Measurements from ENCODE around the gene SRXN1. TPM values are rescaled to one million over a fixed set of nuclear protein-coding genes. Genes with fewer than 3 reads are reported as not detected.
"Not testable (repeated sequence)": the region's sequence is repeated elsewhere in the genome, so short reads cannot be mapped to it uniquely, and the experiment has no call there.

Gene SRXN1
- 1 to 10 TPM; 8.9 to 9.3 TPM for total RNA-seq

GRCh38 chr20:653110-653589 is at the start of gene SRXN1:
Gene SRXN1, minus strand, starts transcription at chr20:653200. Its CDS starts 15 bp downstream, at chr20:653185.
- ChIA-PET POLR2A (no interaction called here), CTCF (no interaction called here)
- Mint-ChIP-seq H3K27ac (peak within 1 kb of the TSS; percentile 69), H3K27me3 (ENCODE audit: low read depth) (peaks cover 19% of the 10 kb centered on the region), H3K4me3 (peak within 1 kb of the TSS; percentile 75), H3K9me3 (ENCODE audit: insufficient read depth) (no peaks in the 10 kb centered on the region), H3K4me1 (ENCODE audit: low read depth) (peaks cover 18% of the 10 kb centered on the region), H3K36me3 (ENCODE audit: low read depth) (peaks cover 8% of the 10 kb centered on the region)
- ATAC-seq: peak; percentile 95
- DNase-seq: peak; percentile 83

DNA sequence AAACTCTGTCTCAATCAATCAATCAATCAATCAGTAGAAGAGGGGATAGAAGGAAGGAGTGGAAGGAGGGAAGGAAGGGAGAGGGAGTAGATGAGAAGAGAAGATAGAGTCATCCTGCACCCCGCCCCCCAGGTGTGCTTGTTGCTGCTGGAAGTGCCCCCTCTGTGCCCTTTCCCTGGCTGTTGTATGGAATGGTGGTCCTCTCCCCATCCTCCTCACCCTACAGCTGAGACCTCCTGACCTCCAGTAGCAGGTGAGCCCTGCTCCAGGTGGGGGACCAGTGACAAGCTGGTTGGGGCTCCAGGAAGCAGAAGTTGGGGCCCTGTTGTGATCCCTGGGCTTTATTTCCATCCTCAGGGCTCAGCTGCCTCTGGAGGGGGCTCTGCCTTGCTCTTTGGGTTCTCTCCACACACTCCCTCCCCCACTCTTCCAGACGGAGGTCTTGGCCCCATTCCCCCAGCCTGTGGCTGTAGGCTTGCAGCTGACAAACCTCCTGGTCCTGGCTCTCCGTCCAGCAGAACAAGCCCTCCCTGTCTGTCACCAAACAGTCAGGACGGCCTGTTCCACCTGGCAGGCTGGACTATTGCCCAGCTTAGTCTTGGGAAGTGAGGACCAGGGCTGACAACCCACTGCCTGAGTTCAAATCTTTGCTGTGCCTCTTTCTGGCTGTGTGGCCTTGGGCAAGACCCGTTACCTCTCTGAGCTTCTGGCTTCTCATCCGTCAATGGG is 48.6 kb upstream of the SRXN1 start:
- Mint-ChIP-seq H3K4me1 (ENCODE audit: low read depth) (no peaks in the 10 kb centered on the region), H3K36me3 (ENCODE audit: low read depth) (no peaks in the 10 kb centered on the region), H3K27ac (no peak overlapping the region), H3K4me3 (no peak overlapping the region), H3K27me3 (ENCODE audit: low read depth) (no peaks in the 10 kb centered on the region), H3K9me3 (ENCODE audit: insufficient read depth) (no peaks in the 10 kb centered on the region)
- ChIA-PET POLR2A (no interaction called here), CTCF (no interaction called here)
- no peak for DNase-seq
- ATAC-seq: no peak

DNA sequence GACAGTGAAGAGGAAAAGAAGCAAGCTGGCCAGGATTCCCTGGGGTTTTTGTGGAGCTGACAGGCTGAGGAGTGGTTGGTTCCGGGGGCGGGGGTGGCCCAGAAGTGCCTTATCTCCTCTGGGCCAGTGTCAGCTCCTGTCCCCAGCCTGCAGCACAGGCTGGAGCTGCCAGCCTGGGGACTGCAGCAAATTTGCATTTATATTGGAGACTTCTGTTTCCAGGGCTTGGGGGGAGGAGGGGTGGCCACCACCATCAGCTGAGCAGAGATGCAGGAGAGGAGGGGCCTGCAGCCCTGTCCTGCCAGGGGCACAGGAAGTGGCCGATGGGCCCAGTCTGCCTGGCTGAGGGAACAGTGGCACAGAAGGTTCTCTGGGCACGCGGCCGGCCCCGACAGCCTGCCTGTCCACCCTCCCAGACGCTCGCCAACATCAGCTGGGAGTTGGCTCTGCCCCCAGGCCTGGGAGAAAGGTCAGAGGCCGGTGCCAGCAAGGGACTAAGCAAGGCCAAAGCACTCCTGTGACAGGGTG is 46.9 kb upstream of the SRXN1 start:
- ChIA-PET CTCF (no interaction called here), POLR2A (no interaction called here)
- ATAC-seq: no peak

DNA sequence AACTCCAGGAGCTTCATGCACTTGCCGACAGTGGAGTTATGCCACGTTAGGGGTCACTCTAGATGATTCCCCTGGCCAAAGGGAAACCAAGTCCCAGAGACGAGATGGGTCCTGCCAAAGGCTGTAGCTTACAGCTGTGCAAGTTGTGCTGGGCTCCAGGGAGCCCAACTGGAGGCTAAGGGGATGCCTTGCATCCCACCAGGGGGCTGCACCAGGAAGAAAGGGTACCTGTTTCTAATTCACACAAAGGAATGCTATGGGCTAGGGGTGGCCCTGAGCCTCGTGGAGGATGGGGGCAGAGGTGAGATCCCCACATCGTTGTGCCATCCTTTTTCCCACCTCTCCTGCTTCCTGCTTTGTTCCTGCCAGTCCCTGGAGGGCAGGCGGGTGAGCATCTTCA is 46.3 kb upstream of the SRXN1 start:
- H3K4me1 Mint-ChIP-seq (ENCODE audit: low read depth): no peaks in the 10 kb centered on the region
- CTCF ChIA-PET: no interaction called here
- no peaks in the 10 kb centered on the region for H3K27me3 Mint-ChIP-seq (ENCODE audit: low read depth)
- no peak overlapping the region for H3K27ac Mint-ChIP-seq
- POLR2A ChIA-PET: no interaction called here
- H3K9me3 Mint-ChIP-seq (ENCODE audit: insufficient read depth): no peaks in the 10 kb centered on the region
- H3K4me3 Mint-ChIP-seq: no peak overlapping the region
- DNase-seq: no peak
- no peak for ATAC-seq
- no peaks in the 10 kb centered on the region for H3K36me3 Mint-ChIP-seq (ENCODE audit: low read depth)

More for the DNA sequence above, 46.9 kb upstream of the SRXN1 start:
- Mint-ChIP-seq H3K4me3 (no peak overlapping the region), H3K9me3 (ENCODE audit: insufficient read depth) (no peaks in the 10 kb centered on the region), H3K27ac (no peak overlapping the region), H3K4me1 (ENCODE audit: low read depth) (no peaks in the 10 kb centered on the region), H3K36me3 (ENCODE audit: low read depth) (no peaks in the 10 kb centered on the region), H3K27me3 (ENCODE audit: low read depth) (no peaks in the 10 kb centered on the region)
- no peak for DNase-seq

- H3K27ac Mint-ChIP-seq: no peak overlapping the region
- no peaks in the 10 kb centered on the region for H3K27me3 Mint-ChIP-seq (ENCODE audit: low read depth)
- ATAC-seq (no peak), DNase-seq (no peak)
- H3K4me1 Mint-ChIP-seq (ENCODE audit: low read depth): no peaks in the 10 kb centered on the region
- CTCF ChIA-PET: no interaction called here
- no peak overlapping the region for H3K4me3 Mint-ChIP-seq
- POLR2A ChIA-PET: no interaction called here
- H3K9me3 Mint-ChIP-seq (ENCODE audit: insufficient read depth): no peaks in the 10 kb centered on the region
- H3K36me3 Mint-ChIP-seq (ENCODE audit: low read depth): no peaks in the 10 kb centered on the region
These were observed 45.3 kb upstream of the SRXN1 start for GRCh38 chr20:698276-698675.

DNA sequence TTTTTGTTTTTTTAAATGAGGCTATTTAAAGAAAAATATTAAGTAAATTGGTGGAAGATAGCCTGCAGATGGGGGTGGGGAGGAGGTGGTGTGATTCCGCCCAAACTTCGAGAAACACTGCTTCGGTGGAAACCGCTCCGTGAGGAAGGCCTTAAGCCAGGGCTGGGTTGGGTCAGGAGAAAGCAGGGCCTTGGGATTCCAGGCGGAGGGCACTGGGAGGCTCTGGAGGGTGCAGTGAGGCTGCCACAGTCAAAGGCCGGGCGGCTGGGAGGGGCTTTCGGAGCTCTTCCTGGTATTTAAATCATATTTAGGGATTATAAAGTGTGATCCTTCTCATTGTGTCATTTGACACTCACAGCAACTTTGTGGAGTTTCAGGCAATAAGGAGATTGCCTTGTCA is 44.8 kb upstream of the SRXN1 start:
- Mint-ChIP-seq H3K27ac (no peak overlapping the region), H3K27me3 (ENCODE audit: low read depth) (no peaks in the 10 kb centered on the region), H3K9me3 (ENCODE audit: insufficient read depth) (no peaks in the 10 kb centered on the region), H3K4me3 (no peak overlapping the region), H3K4me1 (ENCODE audit: low read depth) (no peaks in the 10 kb centered on the region), H3K36me3 (ENCODE audit: low read depth) (no peaks in the 10 kb centered on the region)
- no peak for ATAC-seq
- no peak for DNase-seq
- ChIA-PET POLR2A (no interaction called here), CTCF (no interaction called here)

DNA sequence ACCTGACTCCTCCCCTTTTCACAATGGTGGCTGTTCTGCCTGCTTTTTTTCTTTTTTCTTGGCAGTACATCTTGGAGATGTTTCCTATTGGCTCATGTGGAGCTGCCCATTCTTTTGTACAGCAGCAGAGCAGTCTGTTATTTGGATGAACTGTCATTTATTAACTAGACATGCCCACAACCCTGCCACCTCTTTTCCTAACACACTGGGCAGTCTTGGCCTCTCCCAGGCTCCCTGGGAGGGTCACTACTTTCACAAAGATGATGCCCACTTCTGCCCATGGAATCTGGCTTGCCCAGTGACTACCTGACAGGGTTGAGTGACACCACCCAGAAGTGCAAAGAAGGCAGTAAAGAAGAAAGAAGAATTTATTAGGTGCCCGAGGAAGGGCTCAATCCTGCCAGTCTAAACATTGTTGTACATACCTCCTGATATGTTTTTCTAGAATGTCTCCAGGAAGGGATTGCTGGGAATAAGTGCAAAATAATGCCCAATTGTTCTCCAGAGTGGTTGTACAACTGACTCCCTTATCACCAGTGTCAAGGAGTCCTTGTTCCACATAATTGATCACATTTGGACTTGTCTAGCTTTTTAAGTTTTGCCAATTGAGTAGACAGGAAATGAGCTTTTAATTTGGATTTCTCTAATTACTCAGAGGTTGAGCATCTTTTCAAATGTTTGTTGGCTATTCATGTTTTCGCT is 42.3 kb upstream of the SRXN1 start:
- H3K4me1 Mint-ChIP-seq (ENCODE audit: low read depth): no peaks in the 10 kb centered on the region
- no peak overlapping the region for H3K27ac Mint-ChIP-seq
- ChIA-PET POLR2A (no interaction called here), CTCF (interaction anchor here (0.9 kb wide), 1 partner anchor 13 kb away, joined by 3 read pairs; no protein-coding TSS in a partner anchor)
- no peak overlapping the region for H3K4me3 Mint-ChIP-seq
- no peaks in the 10 kb centered on the region for H3K9me3 Mint-ChIP-seq (ENCODE audit: insufficient read depth)
- no peaks in the 10 kb centered on the region for H3K36me3 Mint-ChIP-seq (ENCODE audit: low read depth)
- DNase-seq (no peak), ATAC-seq (no peak)
- no peaks in the 10 kb centered on the region for H3K27me3 Mint-ChIP-seq (ENCODE audit: low read depth)

- no peak for DNase-seq
- Mint-ChIP-seq H3K36me3 (ENCODE audit: low read depth) (no peaks in the 10 kb centered on the region), H3K27me3 (ENCODE audit: low read depth) (peaks cover 1% of the 10 kb centered on the region), H3K4me3 (no peak overlapping the region), H3K27ac (no peak overlapping the region), H3K9me3 (ENCODE audit: insufficient read depth) (no peaks in the 10 kb centered on the region), H3K4me1 (ENCODE audit: low read depth) (no peaks in the 10 kb centered on the region)
- no peak for ATAC-seq
- ChIA-PET POLR2A (no interaction called here), CTCF (no interaction called here)
These were observed 41.5 kb upstream of the SRXN1 start for GRCh38 chr20:694496-694895.

DNA sequence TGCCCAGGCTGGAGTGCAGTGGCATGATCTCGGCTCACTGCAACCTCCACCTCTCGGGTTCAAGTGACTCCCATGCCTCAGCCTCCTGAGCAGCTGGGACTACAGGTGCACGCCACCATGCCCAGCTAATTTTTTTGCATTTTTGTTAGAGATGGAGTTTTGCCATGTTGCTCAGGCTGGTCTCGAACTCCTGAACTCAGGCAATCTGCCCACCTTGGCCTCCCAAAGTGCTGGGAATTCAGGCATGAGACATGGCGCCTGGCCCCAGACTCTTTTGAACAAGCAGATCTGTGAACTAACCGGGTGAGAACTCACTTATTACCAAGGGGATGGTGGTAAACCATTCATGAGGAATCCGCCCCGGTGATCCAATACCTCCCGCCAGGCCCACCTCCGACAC is 40.8 kb upstream of the SRXN1 start:
- CTCF ChIA-PET; H3K9me3 Mint-ChIP-seq (ENCODE audit: insufficient read depth); H3K27ac Mint-ChIP-seq; H3K4me3 Mint-ChIP-seq; H3K36me3 Mint-ChIP-seq (ENCODE audit: low read depth); H3K27me3 Mint-ChIP-seq (ENCODE audit: low read depth); DNase-seq; POLR2A ChIA-PET; H3K4me1 Mint-ChIP-seq (ENCODE audit: low read depth); ATAC-seq: not testable (repeated sequence)

- Mint-ChIP-seq H3K9me3 (ENCODE audit: insufficient read depth) (no peaks in the 10 kb centered on the region), H3K36me3 (ENCODE audit: low read depth) (no peaks in the 10 kb centered on the region), H3K4me3 (no peak overlapping the region), H3K27me3 (ENCODE audit: low read depth) (peaks cover 4% of the 10 kb centered on the region), H3K27ac (no peak overlapping the region), H3K4me1 (ENCODE audit: low read depth) (no peaks in the 10 kb centered on the region)
- ATAC-seq (no peak), DNase-seq (no peak)
- ChIA-PET CTCF (no interaction called here), POLR2A (no interaction called here)
These were observed 39.0 kb upstream of the SRXN1 start for GRCh38 chr20:692044-692443.

DNA sequence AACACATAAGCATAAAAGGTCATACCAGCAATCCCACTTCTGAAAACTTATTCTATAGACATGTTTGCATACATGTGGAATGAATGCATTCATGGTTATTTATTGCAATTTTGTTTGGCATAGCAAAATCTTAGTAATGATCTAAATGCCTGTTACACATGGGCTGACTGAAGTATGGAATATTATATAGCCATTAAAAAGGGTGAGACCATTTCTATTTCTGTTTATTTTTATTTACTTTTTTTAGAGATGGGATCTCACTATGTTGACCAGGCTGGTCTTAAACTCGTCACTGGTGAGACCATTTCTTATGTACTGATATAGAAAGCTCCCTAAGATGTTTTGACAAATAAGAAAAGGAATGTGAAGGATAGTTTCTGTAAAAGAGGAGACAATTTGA is 36.9 kb upstream of the SRXN1 start:
- ChIA-PET CTCF (no interaction called here), POLR2A (no interaction called here)
- DNase-seq: no peak
- H3K27me3 Mint-ChIP-seq (ENCODE audit: low read depth): peaks cover 4% of the 10 kb centered on the region
- no peaks in the 10 kb centered on the region for H3K4me1 Mint-ChIP-seq (ENCODE audit: low read depth)
- no peaks in the 10 kb centered on the region for H3K9me3 Mint-ChIP-seq (ENCODE audit: insufficient read depth)
- H3K4me3 Mint-ChIP-seq: no peak overlapping the region
- ATAC-seq: no peak
- no peak overlapping the region for H3K27ac Mint-ChIP-seq
- H3K36me3 Mint-ChIP-seq (ENCODE audit: low read depth): no peaks in the 10 kb centered on the region

DNA sequence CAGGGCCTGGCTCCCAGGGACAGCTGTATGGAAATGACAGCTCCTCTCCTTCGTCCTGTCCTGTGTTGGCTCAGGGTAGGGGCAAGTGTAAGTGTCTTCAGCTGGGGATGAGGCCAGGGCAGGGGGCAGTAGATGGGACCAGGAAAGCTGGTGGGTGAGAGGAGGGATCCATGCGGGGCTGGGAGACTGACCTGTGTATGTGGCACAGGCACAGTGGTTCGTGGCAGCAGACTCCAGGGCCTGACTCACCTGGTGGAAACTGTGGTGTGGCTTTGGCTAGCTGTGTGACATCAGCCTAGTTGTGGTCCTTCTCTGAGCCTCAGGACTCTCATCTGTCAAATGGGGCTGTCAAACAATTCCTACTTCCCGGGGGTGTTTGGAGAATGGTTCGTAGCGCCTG is 36.3 kb upstream of the SRXN1 start:
- CTCF ChIA-PET: no interaction called here
- H3K4me1 Mint-ChIP-seq (ENCODE audit: low read depth): no peaks in the 10 kb centered on the region
- H3K27me3 Mint-ChIP-seq (ENCODE audit: low read depth): peaks cover 4% of the 10 kb centered on the region
- H3K27ac Mint-ChIP-seq: no peak overlapping the region
- H3K36me3 Mint-ChIP-seq (ENCODE audit: low read depth): no peaks in the 10 kb centered on the region
- ATAC-seq (no peak), DNase-seq (no peak)
- POLR2A ChIA-PET: no interaction called here
- H3K9me3 Mint-ChIP-seq (ENCODE audit: insufficient read depth): no peaks in the 10 kb centered on the region
- H3K4me3 Mint-ChIP-seq: no peak overlapping the region

Measured in activated CD8-positive, alpha-beta T cell treated with anti-CD3 and anti-CD28 coated beads, Interleukin-2, amount 10 ng/mL, durations not matched to agents 7 days and 5 days (primary cell).